GM21390 (cell line): ENCODE data around the gene MYOZ3.
A peak's percentile ranks its signal among the peaks of the same experiment; 100 is the strongest.

Experiments
- ATAC-seq: cut with Tn5 transposase; IDR thresholded peaks from one replicate; pipeline ENCODE4 v1.9.1; 2021; ENCODE audit not compliant: unreplicated experiment

Gene MYOZ3

GRCh38 chr5:150642567-150642927 is 18.5 kb upstream of the MYOZ3 start:
- ATAC-seq: no peak

DNA sequence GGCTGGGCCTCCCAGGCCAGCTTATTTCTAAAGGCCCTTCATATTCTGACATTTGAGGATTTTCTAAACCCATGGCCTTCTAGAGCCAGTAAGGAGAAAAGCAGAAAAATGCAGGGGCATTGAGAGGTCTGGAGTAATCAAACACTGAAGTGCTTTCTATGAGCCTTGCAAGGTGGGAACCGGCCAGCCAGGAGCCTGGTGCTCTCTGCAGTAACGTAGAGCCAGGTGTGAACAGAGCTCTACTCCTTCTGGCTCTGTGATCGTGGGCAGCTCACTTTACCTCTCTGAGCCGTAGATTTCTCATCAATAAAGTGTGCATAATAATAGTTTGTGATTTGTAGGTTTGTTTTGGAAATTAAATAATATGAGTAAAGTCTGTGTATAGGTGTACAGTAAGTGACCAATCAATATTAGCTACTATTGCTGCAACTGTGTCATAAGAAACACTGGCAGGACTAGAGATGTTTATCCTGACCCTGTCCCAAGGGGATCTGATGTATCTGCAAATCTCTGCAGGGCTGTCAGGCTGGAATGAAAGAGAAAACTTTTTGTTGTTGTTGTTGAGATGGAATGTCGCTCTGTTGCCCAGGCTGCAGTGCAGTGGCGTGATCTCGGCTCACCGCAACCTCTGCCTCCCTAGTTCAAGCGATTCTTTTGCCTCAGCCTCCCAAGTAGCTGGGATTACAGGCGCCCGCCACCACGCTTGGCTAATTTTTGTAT is 17.9 kb upstream of the MYOZ3 start:
- no peak for ATAC-seq

DNA sequence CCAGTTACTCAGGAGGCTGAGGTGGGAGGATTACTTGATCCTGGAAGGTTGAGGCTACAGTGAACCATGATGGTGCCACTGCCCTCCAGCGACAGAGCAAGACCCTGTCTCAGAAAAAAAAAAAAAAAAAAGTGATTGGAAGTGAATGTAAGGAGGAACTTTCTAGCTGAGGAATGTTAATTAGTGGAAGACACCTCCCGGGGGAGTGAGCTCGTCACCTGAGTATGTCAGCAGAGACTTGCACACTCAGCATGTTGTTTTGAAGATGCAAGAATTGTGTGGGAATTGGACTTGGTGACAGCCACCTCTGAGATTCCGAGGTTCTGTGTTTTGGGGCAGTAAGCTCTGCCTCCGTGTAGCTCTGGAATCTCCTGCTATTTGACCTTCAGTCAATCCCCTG is 17.0 kb upstream of the MYOZ3 start:
- no peak for ATAC-seq

- ATAC-seq: no peak
Measured at GRCh38 chr5:150644514-150644913, 16.5 kb upstream of the MYOZ3 start.

DNA sequence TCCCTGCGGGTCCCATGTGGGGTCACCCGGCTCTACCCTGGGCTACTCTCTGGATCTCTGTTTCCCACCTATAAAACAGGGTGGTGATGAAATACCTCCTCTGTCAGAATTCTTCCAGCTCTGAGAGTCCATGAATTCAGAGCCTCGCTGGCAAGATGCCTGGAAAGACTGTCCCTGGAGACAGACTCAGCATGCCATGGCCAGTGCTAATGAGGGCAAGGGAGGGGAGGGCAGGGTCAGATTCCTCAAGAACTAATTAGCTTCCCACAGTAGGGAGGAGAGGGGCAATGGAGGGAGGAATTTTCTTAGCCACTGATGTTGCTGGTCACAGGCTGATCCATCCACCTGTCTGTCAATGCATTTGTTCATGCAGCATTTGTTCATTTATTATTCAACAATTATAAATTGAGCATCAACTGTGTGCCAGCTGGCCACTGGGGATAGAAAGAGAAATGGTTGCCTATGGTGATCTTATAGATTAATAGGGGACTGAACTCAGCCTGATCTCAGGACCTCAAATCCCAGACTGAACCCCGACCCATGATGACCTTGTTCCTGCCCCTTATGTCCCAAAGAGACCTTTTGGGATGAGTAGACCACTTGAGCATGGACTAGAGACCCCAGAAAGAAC is 15.9 kb upstream of the MYOZ3 start:
- ATAC-seq: no peak

- ATAC-seq: no peak
Measured at GRCh38 chr5:150647275-150648251, 13.5 kb upstream of the MYOZ3 start.

DNA sequence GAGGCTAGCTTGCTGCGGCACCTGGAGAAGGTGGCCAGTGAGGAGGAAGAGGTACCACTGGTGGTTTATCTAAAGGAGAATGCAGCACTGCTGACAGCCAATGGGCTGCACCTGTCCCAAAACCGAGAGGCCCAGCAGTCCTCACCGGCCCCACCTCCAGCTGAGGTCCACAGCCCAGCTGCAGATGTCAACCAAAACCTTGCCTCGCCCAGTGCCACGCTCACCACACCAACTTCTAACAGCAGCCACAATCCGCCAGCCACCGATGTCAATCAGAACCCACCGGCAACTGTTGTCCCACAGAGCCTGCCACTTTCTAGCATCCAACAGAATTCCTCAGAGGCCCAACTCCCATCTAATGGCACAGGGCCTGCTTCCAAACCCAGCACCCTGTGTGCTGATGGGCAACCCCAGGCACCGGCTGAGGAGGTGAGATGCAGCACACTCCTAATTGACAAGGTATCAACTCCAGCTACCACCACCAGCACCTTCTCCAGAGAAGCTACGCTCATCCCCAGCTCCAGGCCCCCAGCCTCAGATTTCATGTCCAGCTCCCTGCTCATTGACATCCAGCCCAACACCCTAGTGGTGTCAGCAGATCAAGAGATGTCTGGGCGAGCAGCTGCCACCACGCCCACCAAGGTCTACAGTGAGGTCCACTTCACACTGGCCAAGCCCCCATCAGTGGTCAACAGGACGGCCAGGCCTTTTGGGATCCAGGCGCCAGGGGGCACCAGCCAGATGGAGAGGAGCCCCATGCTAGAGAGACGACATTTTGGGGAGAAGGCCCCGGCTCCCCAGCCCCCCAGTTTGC is 12.6 kb upstream of the MYOZ3 start:
- ATAC-seq: no peak

GRCh38 chr5:150649108-150650020 is 11.7 kb upstream of the MYOZ3 start:
- ATAC-seq: no peak

- no peak for ATAC-seq
Measured at GRCh38 chr5:150650021-150651006, 10.7 kb upstream of the MYOZ3 start.

DNA sequence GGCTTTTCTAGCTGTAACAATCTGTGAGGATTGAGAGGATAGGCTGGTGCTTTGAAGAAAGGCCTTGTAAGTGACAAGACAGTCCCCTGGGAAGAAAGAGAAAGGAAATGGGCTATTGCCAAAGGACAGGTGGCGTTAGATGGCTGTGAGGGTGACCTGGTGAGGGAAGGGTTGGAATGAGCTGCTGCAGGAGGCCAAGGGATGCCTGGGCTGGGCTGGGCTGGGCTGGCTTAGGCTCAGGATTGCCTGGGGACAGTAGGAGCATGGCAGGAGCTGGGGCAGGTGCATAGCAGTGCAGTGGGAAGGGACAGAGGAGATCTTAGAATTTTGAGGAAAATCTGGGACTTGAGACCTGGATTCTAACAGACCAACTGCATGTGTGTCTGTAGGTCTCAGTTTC is 9.7 kb upstream of the MYOZ3 start:
- no peak for ATAC-seq

- no peak for ATAC-seq
Measured at GRCh38 chr5:150651924-150652671, 9.0 kb upstream of the MYOZ3 start.

DNA sequence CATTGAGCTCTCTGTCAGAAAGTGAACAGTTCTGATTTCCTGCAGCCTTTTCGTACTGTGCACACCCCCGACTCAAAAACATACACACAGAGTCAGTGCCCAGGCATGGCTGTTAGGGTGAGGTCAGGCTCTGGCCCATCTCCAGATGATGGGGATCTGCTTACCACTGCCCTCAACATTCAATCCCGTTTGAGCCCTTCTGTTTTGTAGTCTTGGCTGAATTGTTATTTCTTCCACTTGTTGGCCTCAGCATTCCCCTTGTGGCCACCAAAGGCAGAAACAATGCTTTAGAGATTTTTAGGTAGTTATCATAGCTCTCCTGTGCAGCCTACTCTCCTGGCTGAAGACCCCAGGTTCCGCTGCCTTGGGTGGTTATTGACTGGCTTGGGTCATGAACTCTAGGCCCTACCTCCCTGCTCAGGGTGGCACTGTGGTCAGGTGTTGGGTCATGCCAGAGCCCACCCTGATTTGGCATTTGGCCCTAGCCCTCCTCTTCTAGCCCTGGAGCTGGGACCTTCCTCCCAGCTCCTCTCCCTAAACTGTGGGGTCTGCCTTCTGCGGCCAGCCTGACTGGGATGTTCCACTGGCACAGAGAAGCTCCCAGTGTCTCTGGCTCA is 7.8 kb upstream of the MYOZ3 start:
- no peak for ATAC-seq

- no peak for ATAC-seq
Measured at GRCh38 chr5:150653762-150654556, 7.1 kb upstream of the MYOZ3 start.

DNA sequence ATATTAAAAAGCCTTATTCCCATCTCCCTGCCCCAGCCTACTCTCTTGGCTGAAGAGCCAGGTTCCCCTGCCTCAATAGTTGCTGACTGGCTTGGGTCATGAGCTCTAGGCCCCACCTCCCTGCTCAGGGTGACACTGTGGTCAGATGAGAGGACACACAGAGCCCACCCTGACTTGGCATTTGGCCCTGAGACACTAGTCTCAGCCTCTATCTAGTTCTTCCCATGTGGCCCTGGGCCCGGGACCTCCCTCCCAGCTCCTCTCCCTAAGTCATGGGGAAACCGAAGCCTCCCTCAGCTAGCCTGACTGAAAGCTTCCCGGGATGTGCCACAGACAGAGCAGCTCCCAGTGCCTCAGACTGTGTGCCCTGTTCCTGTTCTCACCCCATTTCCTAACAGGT is 5.8 kb upstream of the MYOZ3 start:
- ATAC-seq: no peak

- ATAC-seq: peak; percentile 79
Measured at GRCh38 chr5:150656191-150657132, 4.6 kb upstream of the MYOZ3 start.

GRCh38 chr5:150658121-150658520 is 2.9 kb upstream of the MYOZ3 start:
- no peak for ATAC-seq
